K562 (cell line): Measurements from ENCODE around the gene RUNX1. TPM values are rescaled to one million over a fixed set of nuclear protein-coding genes. Genes with fewer than 3 reads are reported as not detected.
A peak's percentile ranks its signal among the peaks of the same experiment; 100 is the strongest.

Experiments
- ARID4B ChIP-seq: sonication (generic); formaldehyde crosslinking; IDR thresholded peaks from 2 replicates; pipeline ENCODE4 v1.8.0; 2022; ENCODE audit warnings: mild to moderate bottlenecking, missing genetic modification reagents
- CUX1 ChIP-seq: fragments of 200-800 bp; sonication (Bioruptor generic); IDR thresholded peaks from 2 replicates; pipeline ENCODE4 v1.6.1; 2016; ENCODE audit warnings: missing genetic modification characterization, missing compliant biosample characterization
- ELF1 ChIP-seq: fragments of 200-800 bp; sonication (Bioruptor generic); IDR thresholded peaks from 2 replicates; pipeline ENCODE4 v1.6.1; 2016; ENCODE audit warnings: missing genetic modification characterization, missing compliant biosample characterization
- FIP1L1 ChIP-seq: fragments of 200-400 bp; formaldehyde crosslinking; IDR thresholded peaks from 2 replicates; pipeline ENCODE4 v1.6.1; 2018; ENCODE audit warnings: mild to moderate bottlenecking, low read depth, low read length; ENCODE audit not compliant: poor library complexity, severe bottlenecking
- GTF2E2 ChIP-seq: fragments of 200-800 bp; sonication (Bioruptor generic); IDR thresholded peaks from 2 replicates; pipeline ENCODE4 v1.6.1; 2016; ENCODE audit warnings: missing genetic modification characterization, missing compliant biosample characterization
- KDM1A ChIP-seq, 2 experiments: fragments of 450-650 bp; IDR thresholded peaks; 2 replicates each; pipeline ENCODE4 v1.6.1; 2016; ENCODE audit warnings: mild to moderate bottlenecking in 2 of 2
- MLLT1 ChIP-seq, 2 experiments: fragments of 450-650 bp; IDR thresholded peaks; 2 replicates each; pipeline ENCODE4 v1.6.1; 2016
- NFATC3 ChIP-seq: fragments of 450-650 bp; IDR thresholded peaks from 2 replicates; pipeline ENCODE4 v1.6.1; 2017; ENCODE audit warnings: mild to moderate bottlenecking
- PPARD ChIP-seq: fragments of 250-450 bp; sonication (Bioruptor Pico); IDR thresholded peaks from 2 replicates; pipeline ENCODE4 v1.8.0; 2022; ENCODE audit warnings: inconsistent platforms, mild to moderate bottlenecking, moderate library complexity
- PREB ChIP-seq: sonication (generic); formaldehyde crosslinking; IDR thresholded peaks from 2 replicates; pipeline ENCODE4 v1.8.1; 2023; ENCODE audit warnings: mild to moderate bottlenecking, missing genetic modification reagents
- RBM14 ChIP-seq: fragments of 200-400 bp; formaldehyde crosslinking; IDR thresholded peaks from 2 replicates; pipeline ENCODE4 v1.6.1; 2018; ENCODE audit warnings: low read depth, mild to moderate bottlenecking, low read length, moderate library complexity, borderline replicate concordance; ENCODE audit not compliant: insufficient read depth
- RBM25 ChIP-seq: fragments of 200-400 bp; formaldehyde crosslinking; IDR thresholded peaks from 2 replicates; pipeline ENCODE4 v1.6.1; 2018; ENCODE audit warnings: low read length, low read depth, moderate library complexity; ENCODE audit not compliant: severe bottlenecking
- ZBED1 ChIP-seq: IDR thresholded peaks from 2 replicates; pipeline ENCODE4 v1.6.1; 2014
- ZNF384 ChIP-seq: IDR thresholded peaks from 2 replicates; pipeline ENCODE4 v1.6.1; 2012; ENCODE audit warnings: low read depth, low read length, improper control_type of control experiment
- ZNF766 ChIP-seq: fragments of 200-800 bp; sonication (Bioruptor generic); conservative IDR thresholded peaks from 2 replicates; pipeline ENCODE4 v1.6.1; 2016; ENCODE audit warnings: missing genetic modification characterization, missing compliant biosample characterization
- polyA plus RNA-seq, 8 experiments: library from polyadenylated mRNA; depleted of rRNA in 4 of 8; stranded (reverse) in 5 of 8; unstranded in 3 of 8; fragments of >200 nt; fragmentation: Nextera tagmentation in 2 of 8; fragmentation: Illumina TruSeq in 1 of 8; extraction: Ambion mirVana in 2 of 8; extraction: Trizol in 1 of 8; gene quantifications; 2 replicates each; pipeline versions ENCODE4 v1.2.1 to v1.2.3, GENCODE V29; 2011 to 2014; ENCODE audit warnings: inconsistent platforms in 1 of 8, missing spikeins in 1 of 8
- total RNA-seq, 7 experiments: library from RNA; depleted of rRNA in 6 of 7; stranded (reverse); fragments of >200 nt in 6 of 7; fragmentation: Illumina TruSeq in 2 of 7; extraction: Trizol in 2 of 7; gene quantifications; 2 replicates each; pipeline versions ENCODE4 v1.2.1 to v1.2.3, GENCODE V29; 2011 to 2021; ENCODE audit warnings: low replicate concordance in 1 of 7

Gene RUNX1
- total and polyA plus RNA-seq, 9 of the 15 experiments (the other 6 are each of a cell fraction or from before 2014, with no cell fraction given) = 2.2 to 68.6 (median 17.8) TPM

GRCh38 chr21:35014302-35015041 is 34.6 kb downstream of the RUNX1 start (continued):
- TF ChIP-seq GTF2E2 (tag) = no peak
- no peak for TF ChIP-seq NFATC3
- TF ChIP-seq RBM25 = no peak
- no peak for TF ChIP-seq RBM14
- no peak for TF ChIP-seq ZBED1
- no peak for TF ChIP-seq KDM1A (IDR thresholded peaks at IDR 0.05)
- no peak for TF ChIP-seq ZNF384
- no peak for TF ChIP-seq ARID4B (CRISPR knock-in tag)
- TF ChIP-seq ELF1 (tag) = 0 out of 2 replicates have a peak, but pooled peaks have one; percentile 30
- no peak for TF ChIP-seq FIP1L1
- no peak for TF ChIP-seq PPARD (CRISPR knock-in tag)
- no peak for TF ChIP-seq PREB (CRISPR knock-in tag)
- no peak for TF ChIP-seq CUX1
- no peak for TF ChIP-seq MLLT1 (IDR thresholded peaks at IDR 0.05)
- TF ChIP-seq ZNF766 (CRISPR knock-in tag) = peak; percentile 90
